Activated CD4-positive, alpha-beta T cell treated with anti-CD3 and anti-CD28 coated beads, Interleukin-2, amount 10 ng/mL, durations not matched to agents 7 days and 5 days (primary cell): ENCODE measurements around the gene RUBCN. TPM values are rescaled to one million over a fixed set of nuclear protein-coding genes. Genes with fewer than 3 reads are reported as not detected.
"Not testable (repeated sequence)": the region's sequence is repeated elsewhere in the genome, so short reads cannot be mapped to it uniquely, and the experiment has no call there.

ENCODE experiments used
- CTCF ChIA-PET: fragments of 350-600 bp; sonication (Branson Sonifier 250); formaldehyde crosslinking; loops from one replicate; lab custom pipeline; 2021; ENCODE audit warnings: antibody characterized with exemption; lab: Charles Lee
- POLR2A ChIA-PET: fragments of 350-600 bp; sonication (Branson Sonifier 250); formaldehyde crosslinking; loops from one replicate; lab custom pipeline; 2021; ENCODE audit warnings: antibody characterized with exemption; lab: Charles Lee
- DNase-seq: peaks from one replicate; pipeline ENCODE4 v3.0.0-alpha.2; 2020
- H3K27ac Mint-ChIP-seq: one replicate; pipeline ENCODE4 v1.8.0; 2021; ENCODE audit warnings: mild to moderate bottlenecking, moderate library complexity, mixed read lengths
- H3K27me3 Mint-ChIP-seq: one replicate; pipeline ENCODE4 v1.8.0; 2021; ENCODE audit warnings: mixed read lengths
- H3K36me3 Mint-ChIP-seq: one replicate; pipeline ENCODE4 v1.8.0; 2021; ENCODE audit warnings: low read depth, mixed read lengths
- H3K4me1 Mint-ChIP-seq: one replicate; pipeline ENCODE4 v1.8.0; 2021; ENCODE audit warnings: mixed read lengths
- H3K4me3 Mint-ChIP-seq: one replicate; pipeline ENCODE4 v1.8.0; 2021; ENCODE audit warnings: mild to moderate bottlenecking, moderate library complexity, mixed read lengths
- H3K9me3 Mint-ChIP-seq: one replicate; pipeline ENCODE4 v1.8.0; 2021; ENCODE audit warnings: mixed read lengths
- total RNA-seq, 2 experiments: library from RNA; stranded (reverse); gene quantifications; one replicate each; pipeline ENCODE4 v1.2.3, GENCODE V29; 2021

RUBCN gene
- total RNA-seq, 2 experiments from 2014 or later, result 43.3 to 44.5 TPM

DNA sequence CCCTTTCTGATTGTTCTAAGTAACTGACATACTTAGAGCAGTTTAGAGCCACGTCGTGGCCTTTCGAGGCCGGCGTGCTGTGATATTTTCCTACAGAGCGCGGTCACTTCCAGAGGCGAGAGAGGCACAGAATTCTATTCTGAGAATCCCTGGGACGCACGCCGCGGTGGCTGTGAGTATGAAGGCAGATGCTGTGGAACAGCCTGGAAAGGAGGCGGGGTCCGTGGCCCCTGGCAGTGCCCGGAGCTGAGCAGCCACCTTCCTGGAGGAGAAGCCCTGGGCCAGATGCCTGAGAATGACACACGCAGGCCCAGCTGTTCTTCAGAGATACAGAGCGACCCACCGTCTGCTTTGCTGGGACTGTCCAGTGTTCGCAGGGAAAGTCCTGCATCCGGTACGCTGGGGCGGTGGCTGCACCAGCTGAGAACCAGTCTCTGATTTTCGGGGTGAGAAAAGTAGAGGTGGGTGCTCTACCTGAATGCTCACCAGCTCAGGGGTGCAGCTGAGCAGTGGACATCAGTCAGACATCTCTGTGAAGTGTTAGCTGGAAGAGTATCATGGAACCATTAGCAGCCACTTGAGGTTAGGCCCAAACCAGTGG lies 75.4 kb downstream of the RUBCN start:
- H3K9me3 Mint-ChIP-seq, result not testable (repeated sequence)

DNA sequence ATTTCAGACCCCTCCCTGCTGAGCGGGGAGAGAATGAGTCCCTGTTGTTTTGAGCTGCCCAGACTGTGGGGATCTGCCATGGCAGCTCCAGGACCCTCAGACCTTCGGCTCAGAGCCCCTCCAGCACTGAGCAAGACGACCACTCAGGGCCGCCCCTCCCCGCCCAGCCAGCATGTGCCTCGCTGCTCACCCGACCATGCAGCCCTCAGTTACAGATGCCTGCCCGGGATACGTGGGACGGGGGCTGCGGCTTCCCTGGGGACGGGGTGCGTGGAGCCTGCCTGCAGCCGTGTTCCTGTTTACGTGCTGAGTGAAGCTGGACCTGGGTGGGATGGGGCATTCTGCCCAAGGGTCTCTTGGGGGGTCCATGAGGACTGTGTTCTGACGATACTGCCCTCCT lies 77.0 kb downstream of the RUBCN start:
- H3K27me3 Mint-ChIP-seq, H3K27ac Mint-ChIP-seq, H3K9me3 Mint-ChIP-seq, H3K4me1 Mint-ChIP-seq, H3K36me3 Mint-ChIP-seq, DNase-seq, CTCF ChIA-PET, POLR2A ChIA-PET, H3K4me3 Mint-ChIP-seq: not testable (repeated sequence)

More for the DNA sequence above, 75.4 kb downstream of the RUBCN start:
- POLR2A ChIA-PET, H3K4me1 Mint-ChIP-seq, H3K4me3 Mint-ChIP-seq, H3K36me3 Mint-ChIP-seq, CTCF ChIA-PET, H3K27ac Mint-ChIP-seq, H3K27me3 Mint-ChIP-seq, DNase-seq: not testable (repeated sequence)

GRCh38 chr3:197659144-197659543 lies 77.6 kb downstream of the RUBCN start:
- H3K9me3 Mint-ChIP-seq, H3K36me3 Mint-ChIP-seq, H3K27me3 Mint-ChIP-seq, DNase-seq, H3K27ac Mint-ChIP-seq, CTCF ChIA-PET, H3K4me1 Mint-ChIP-seq, H3K4me3 Mint-ChIP-seq, POLR2A ChIA-PET: not testable (repeated sequence)

DNA sequence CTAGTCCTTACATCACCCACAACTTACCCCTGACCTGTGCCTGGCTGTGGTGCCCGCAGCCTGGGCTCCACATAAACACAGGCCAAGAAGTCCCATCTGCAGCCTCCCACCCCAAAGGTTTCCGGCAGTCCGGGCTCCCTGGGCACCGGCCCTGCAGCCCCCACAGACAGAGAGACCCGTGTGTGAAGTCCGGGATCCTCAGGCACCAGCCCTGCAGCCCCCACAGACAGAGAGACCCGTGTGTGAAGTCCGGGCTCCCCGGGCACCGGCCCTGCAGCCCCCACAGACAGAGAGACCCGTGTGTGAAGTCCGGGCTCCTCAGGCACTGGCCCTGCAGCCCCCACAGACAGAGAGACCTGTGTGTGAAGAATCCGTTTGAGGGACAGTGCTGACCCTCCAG lies 78.0 kb downstream of the RUBCN start:
- H3K36me3 Mint-ChIP-seq, H3K27ac Mint-ChIP-seq, CTCF ChIA-PET, H3K4me3 Mint-ChIP-seq, H3K4me1 Mint-ChIP-seq, POLR2A ChIA-PET, H3K9me3 Mint-ChIP-seq, H3K27me3 Mint-ChIP-seq, DNase-seq: not testable (repeated sequence)

DNA sequence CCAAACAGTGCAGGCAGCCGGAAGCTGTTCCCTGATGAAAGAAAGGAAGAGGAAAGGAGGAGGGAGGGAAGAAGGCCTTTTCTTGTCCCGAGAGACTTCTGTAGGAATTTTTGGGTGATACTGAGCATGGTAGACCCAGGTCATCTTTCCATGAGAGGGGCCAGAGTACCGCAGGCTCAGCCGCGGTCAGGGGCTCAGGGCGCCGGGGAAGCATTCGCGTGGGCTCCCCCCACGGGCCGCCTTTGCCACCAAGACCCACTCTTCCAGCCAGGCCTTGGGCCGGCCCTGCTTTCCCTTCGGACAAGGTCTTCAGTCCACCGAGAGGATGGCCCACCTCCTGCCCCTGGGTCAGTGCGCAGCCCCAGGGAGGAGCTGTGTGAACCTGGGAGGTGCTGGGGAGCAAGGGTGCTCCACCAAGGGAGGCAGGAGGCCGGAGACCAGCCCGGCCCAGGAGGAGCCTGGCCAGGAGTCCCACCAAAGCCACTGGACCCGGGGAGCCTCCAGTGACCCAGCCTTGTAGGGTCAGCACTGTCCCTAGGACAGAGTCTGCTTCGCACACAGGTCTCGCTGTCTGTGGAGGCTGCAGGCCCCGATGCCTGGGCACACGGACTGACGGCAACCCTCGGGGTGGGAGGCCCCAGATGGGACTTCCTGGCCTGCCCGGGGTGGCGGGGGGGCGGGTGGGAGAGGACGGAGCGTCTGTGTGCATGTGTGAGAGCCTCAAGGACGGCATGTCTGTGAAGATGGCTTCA lies 79.0 kb downstream of the RUBCN start:
- CTCF ChIA-PET, H3K9me3 Mint-ChIP-seq, H3K4me3 Mint-ChIP-seq, H3K36me3 Mint-ChIP-seq, POLR2A ChIA-PET, H3K4me1 Mint-ChIP-seq, DNase-seq, H3K27me3 Mint-ChIP-seq, H3K27ac Mint-ChIP-seq: not testable (repeated sequence)

DNA sequence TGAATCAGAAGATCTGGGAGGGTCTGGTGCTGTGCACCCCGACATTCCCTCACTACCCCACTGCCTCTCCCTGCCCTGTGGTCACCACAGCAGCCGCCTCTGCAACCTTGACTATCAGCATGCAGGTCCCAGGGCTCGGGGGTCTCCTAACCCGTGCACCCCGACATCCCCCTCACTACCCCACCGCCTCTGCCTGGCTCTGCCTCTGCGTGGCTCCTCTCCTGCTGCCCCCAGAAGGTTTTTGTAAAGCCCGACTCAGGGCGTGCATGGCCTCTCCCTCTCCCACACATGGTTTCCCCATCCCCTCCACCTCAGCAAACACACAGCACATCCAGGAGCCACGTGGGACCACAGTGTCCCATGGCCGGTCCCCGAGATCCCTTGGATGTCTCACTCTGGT lies 79.7 kb downstream of the RUBCN start:
- H3K27me3 Mint-ChIP-seq, H3K9me3 Mint-ChIP-seq, POLR2A ChIA-PET, H3K36me3 Mint-ChIP-seq, H3K4me3 Mint-ChIP-seq, H3K27ac Mint-ChIP-seq, CTCF ChIA-PET, DNase-seq, H3K4me1 Mint-ChIP-seq: not testable (repeated sequence)

- H3K9me3 Mint-ChIP-seq, DNase-seq, POLR2A ChIA-PET, CTCF ChIA-PET, H3K27me3 Mint-ChIP-seq, H3K36me3 Mint-ChIP-seq, H3K4me1 Mint-ChIP-seq: not testable (repeated sequence)
- Mint-ChIP-seq H3K27ac (peak overlapping the region; percentile 57), H3K4me3 (peak overlapping the region; percentile 62)
These were observed 80.6 kb downstream of the RUBCN start for GRCh38 chr3:197656129-197656528.

DNA sequence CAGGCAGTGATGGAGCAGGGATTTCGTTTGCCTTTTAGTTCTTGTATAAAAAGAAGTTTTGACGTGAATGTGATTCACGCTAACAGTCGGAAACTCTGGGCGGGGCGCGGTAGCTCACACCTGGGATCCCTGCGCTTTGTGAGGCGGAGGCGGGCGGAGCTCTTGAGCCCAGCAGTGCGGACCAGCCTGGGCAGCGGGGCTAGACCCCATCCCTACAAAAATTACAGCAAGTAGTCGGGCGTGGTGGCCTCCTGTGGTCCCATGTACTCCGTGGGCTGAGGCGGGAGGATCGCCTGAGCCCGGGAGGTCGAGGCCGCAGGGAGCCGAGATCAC lies 81.7 kb downstream of the RUBCN start:
- H3K27me3 Mint-ChIP-seq, H3K9me3 Mint-ChIP-seq, CTCF ChIA-PET, H3K4me1 Mint-ChIP-seq, POLR2A ChIA-PET, DNase-seq, H3K36me3 Mint-ChIP-seq, H3K4me3 Mint-ChIP-seq, H3K27ac Mint-ChIP-seq: not testable (repeated sequence)

DNA sequence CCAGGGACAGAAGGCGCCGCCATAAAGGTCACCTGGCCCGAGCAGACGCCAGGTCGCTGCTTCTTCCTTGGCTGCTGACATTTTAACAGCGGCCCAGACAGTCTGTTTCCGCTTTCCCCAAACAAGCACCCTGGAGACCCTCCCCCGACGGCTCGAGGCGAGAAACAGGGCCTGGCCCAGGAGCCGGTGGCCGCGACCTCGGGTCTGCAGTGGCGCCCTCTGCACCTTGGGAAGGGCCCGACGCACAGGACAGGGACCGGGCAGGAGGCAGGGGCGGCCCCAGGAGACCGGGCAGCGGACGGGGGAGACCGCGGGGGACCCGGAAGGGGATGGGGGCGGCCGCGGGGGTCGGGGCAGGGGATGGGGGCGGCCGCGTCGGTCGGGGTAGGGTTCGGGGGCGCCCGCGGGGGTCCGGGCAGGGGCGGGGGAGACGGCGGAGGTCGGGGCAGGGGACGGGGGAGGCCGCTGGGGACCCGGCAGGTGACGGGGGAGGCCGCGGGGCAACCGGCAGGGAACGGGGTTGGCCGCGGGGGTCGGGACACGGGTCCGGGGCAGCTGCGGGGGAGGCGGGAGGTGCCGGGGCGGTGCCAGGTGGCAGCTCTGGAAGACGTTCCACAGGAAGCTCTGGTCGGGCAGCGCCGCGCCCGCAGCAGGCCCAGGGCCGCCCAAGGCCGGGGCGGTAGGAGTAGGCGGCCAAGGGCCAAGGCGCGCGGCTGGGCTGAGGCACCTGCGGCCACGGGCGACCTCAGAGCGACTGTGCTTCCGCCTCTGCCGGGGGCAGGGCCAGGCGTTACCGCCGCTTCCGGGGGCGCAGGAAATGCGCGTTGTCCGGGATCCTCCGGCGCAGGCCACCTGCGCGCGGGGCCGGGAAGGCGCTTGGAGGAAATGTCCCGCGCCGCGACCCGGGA lies 82.4 kb downstream of the RUBCN start:
- H3K27me3 Mint-ChIP-seq, H3K36me3 Mint-ChIP-seq, CTCF ChIA-PET, H3K4me1 Mint-ChIP-seq, POLR2A ChIA-PET, H3K9me3 Mint-ChIP-seq: not testable (repeated sequence)
- peak; percentile 19 for DNase-seq
- Mint-ChIP-seq H3K27ac (peak overlapping the region; percentile 75), H3K4me3 (peak overlapping the region; percentile 47)

DNA sequence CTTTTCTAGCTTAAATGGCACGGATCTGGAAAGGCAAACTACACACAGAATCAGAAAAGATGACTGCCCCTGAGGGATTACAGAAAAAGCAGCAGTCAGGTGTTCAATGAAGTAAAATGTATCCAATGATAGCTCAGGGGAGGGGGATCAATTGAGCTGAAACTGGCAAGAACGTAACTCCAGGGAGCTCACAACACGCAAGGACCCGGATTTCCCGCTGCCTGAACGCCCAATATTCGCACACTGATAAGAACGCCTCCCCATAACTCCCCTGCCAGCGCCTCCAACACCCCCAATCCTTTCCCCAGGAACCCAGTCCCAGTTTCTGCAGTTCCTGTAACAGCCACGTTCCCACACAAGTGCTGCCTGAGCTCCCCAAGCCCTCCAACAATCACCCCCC lies 83.8 kb downstream of the RUBCN start:
- H3K9me3 Mint-ChIP-seq, H3K36me3 Mint-ChIP-seq, DNase-seq, H3K27ac Mint-ChIP-seq, H3K4me1 Mint-ChIP-seq, H3K27me3 Mint-ChIP-seq, H3K4me3 Mint-ChIP-seq, POLR2A ChIA-PET, CTCF ChIA-PET: not testable (repeated sequence)

DNA sequence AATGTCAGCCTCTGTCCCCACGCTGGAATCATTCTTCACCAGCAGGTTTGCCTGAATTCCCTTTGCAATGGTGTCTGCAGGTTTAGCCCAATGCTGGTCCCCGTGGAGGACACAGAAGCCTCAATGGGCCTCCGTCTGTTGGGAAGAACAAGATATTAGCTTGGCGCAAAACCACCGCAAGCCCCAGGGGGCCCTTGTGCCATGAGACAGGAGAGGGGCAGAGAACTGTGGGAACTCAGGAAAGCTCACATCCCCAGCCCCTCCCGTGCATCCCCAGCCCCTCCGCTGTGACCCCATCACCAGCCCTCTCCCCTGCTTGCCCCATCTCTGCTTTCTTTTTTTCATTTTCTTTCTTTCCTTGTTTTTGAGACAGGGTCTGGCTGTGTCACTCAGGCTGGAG lies 89.1 kb downstream of the RUBCN start:
- DNase-seq, H3K36me3 Mint-ChIP-seq, H3K9me3 Mint-ChIP-seq, H3K27me3 Mint-ChIP-seq, CTCF ChIA-PET, H3K4me1 Mint-ChIP-seq, H3K27ac Mint-ChIP-seq, POLR2A ChIA-PET, H3K4me3 Mint-ChIP-seq: not testable (repeated sequence)

- POLR2A ChIA-PET, H3K9me3 Mint-ChIP-seq, H3K4me1 Mint-ChIP-seq, DNase-seq, CTCF ChIA-PET, H3K27ac Mint-ChIP-seq, H3K36me3 Mint-ChIP-seq, H3K4me3 Mint-ChIP-seq, H3K27me3 Mint-ChIP-seq: not testable (repeated sequence)
These were observed 89.5 kb downstream of the RUBCN start for GRCh38 chr3:197647191-197647590.

DNA sequence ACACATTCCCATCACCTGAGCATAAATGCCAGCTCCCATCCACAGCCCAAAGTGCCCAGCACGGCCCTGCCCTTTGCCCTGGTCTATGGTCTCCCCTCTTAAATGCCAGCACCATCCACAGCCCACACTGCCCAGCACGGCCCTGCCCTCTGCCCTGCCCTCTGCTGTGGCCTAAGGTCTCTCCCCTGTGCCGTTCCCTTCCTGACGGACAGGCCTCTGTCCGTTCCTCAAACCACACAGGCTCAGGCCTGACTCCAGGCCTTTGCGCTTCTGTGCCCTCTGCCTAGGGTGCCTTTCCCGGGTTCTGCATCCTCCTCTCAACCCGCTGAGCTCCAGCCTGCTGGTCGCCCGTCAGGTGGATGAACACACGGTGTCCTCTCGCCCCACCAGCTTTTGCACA lies 90.4 kb downstream of the RUBCN start:
- H3K27me3 Mint-ChIP-seq, H3K4me1 Mint-ChIP-seq, H3K4me3 Mint-ChIP-seq, H3K9me3 Mint-ChIP-seq, H3K36me3 Mint-ChIP-seq, DNase-seq, CTCF ChIA-PET, H3K27ac Mint-ChIP-seq, POLR2A ChIA-PET: not testable (repeated sequence)
